TTC549 (cell line): ENCODE results near the gene AAMP.

Source experiments
- FAIRE-seq: peaks from 2 replicates; lab custom pipeline; 2012; peaks lifted over from hg19 to GRCh38; lab: Jason Lieb, UNC

AAMP gene

GRCh38 chr2:218259099-218259961 is 10.6 kb downstream of the AAMP start:
- FAIRE-seq = no peak

DNA sequence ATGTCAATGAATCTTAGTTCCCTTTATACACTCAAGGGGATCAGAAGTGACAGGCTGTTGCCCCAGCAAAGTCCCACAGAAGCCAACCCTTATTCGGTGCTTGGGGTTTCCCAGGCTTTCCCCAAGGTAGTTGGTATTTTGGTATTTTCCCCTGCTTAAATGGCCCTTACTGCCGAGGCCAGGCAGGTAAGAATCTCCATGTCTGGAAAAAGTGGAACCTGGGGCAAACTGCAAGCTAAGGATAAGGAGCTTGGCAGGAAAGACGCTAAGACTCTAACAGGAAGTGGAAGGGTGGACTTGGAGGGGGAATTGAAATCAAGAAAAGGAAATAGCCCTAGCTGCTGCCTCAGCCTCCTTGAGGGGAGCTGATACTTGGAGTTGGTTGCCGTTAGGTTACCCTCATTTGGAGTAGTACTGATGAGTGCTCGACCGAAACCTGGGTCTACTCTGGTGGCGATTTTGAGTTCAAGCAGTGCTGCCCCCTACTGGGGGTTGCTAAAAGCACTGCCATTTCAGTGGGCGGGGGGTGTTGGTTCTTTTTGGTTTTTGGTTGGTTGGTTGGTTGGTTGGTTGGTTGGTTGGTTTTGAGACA is 12.5 kb downstream of the AAMP start:
- FAIRE-seq = no peak

DNA sequence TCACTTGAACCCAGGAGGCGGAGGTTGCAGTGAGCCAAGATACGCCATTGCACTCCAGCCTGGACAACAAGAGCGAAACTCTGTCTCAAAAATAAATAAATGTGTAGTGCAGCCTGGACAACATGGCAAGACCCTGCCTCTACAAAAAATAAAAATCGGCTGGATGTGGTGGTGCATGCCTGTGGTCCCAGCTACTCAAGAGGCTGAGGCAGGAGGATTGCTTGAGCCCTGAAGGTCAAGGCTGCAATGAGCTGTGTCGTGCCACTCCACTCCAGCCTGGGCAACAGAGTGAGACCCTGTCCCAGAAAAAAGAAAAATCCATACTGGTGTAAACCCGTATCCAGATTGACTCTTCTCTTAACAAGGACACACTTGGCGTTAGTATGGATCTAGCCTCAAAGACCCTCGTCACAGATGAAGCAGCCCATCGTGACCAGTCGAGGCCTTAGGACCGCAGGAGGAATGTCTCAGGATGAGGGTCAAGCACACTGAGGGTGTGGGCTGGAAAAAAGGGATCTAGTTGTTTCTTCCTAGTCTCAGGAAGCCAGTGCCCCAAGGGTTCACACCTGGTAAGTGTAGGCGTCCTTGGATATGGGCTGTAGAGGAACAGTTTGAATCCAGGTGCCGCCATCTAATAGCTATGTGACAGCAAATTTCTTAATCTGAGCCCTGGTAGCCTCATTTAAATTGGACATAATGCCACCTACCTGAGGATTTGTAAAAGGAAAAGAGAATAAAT is 13.2 kb downstream of the AAMP start:
- FAIRE-seq = no peak

GRCh38 chr2:218255446-218255845 is 14.5 kb downstream of the AAMP start:
- no peak for FAIRE-seq

- FAIRE-seq = no peak
These were observed 16.7 kb downstream of the AAMP start for GRCh38 chr2:218253232-218253625.

GRCh38 chr2:218252509-218253231 is 17.3 kb downstream of the AAMP start:
- no peak for FAIRE-seq

DNA sequence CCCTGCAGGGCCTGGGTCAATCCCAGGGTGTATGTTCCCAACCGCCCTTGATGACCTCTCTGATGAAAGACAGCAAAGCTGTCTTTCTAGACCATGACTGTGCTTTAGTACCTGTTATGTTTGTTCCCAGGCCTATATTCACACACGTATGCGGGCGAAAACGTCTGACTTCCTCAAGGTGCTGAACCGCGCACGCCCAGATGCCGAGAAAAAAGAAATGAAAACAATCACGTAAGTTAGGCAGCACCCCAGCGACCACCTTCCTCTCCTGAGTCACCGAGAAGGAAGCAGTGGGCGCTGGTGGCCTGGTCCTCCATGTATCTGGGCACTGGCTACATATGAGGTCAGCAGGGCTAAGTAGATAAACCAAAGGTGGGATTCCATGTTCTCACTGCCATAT is 20.2 kb downstream of the AAMP start:
- no peak for FAIRE-seq

- no peak for FAIRE-seq
These were observed 24.7 kb downstream of the AAMP start for GRCh38 chr2:218245214-218245613.

DNA sequence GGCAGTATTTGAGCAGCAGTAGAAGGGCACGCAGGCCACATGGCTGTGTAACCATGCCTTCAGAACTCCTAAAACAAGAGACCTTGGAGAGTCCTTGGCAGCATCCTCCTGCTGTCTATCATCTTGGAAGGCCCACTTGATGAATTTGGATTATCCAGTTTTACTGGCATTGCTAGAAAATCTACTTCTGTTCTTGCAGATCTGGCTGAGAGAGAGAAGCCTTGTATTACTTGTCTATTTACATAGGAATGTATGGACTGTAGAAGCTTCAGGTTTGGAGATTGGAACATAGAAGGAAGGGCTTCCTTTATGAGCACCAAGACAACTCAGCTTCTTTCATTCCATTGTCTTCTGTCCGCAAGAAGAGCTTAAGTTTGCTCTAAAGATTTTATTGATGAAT is 25.3 kb downstream of the AAMP start:
- no peak for FAIRE-seq

GRCh38 chr2:218244204-218244603 is 25.7 kb downstream of the AAMP start:
- FAIRE-seq = no peak

DNA sequence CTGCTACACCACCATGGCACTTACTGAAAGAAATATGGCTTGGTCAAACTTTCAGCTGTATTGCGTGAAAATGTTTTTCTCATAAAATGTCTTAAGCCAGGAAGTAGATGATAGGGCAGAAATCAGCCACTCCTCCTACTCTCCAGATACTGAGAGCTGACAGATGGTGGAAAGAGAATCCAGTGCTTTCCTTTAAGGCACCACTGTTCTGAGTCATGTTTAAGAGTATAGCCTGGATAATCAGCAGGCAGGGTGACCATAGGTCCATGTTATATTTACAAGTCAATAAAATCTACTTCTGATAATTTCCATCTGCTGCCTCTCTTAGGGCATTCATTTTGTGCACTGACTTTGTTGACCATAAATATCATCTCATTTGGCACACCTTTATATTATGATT is 31.1 kb downstream of the AAMP start:
- FAIRE-seq = no peak

DNA sequence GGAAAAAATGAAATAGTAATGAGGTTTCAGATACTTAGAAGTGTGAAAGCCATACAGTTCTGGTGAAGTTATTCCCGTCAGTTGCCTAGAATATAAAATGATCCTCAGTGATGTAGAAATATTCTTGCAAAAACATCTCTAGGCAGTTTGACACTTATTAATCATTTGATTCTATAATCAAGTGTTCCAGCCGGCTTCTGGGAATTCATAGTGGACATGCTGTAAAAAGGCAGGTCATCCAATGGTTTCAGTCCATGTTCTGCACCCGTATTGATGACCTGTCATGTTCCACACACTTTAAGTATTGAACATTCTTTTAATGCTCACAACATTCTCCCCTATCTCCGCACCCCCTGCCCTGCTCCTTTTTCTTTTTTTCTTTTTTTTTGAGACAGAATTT is 33.1 kb downstream of the AAMP start:
- FAIRE-seq = no peak

DNA sequence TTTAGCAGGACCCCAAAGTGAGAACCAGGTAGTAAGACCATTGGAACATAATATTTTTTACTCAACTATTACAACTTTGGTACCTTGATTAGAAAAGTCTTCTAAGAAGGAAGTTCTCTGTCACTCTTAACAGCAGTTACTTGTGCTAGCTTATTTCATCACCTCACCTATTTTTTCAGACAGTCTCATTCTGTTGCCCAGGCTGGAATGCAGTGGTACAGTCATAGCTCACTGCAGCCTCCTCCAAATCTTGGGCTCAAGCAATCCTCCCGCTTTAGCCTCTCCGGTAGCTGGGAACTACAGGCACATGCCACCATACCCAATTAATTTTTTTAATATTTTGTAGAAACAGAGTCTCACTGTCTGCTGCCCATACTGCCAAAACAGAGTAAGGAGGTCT is 34.9 kb downstream of the AAMP start:
- FAIRE-seq = no peak

GRCh38 chr2:218234521-218234920 is 35.4 kb downstream of the AAMP start:
- no peak for FAIRE-seq

GRCh38 chr2:218233543-218233942 is 36.4 kb downstream of the AAMP start:
- FAIRE-seq = no peak

DNA sequence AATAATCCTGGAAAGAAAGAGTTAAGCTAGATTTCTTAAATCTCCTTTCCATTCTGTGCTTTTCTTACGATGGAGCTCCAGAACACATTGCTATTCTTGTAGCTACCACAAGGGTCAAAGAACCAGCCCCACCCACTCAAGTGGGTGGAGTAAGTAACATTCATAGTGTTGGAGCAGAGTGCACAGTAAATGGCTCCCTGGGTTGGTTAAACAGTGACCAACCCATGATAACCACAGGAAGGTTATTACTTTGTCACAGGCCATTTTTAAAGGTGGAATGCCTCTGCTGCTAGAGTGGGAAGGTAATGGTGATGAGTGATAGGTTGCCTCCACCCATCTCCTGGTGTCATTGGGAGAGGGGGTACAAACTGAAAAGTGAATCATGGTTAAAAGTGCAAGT is 39.1 kb downstream of the AAMP start:
- no peak for FAIRE-seq

- FAIRE-seq = no peak
These were observed 40.1 kb downstream of the AAMP start for GRCh38 chr2:218229851-218230250.

DNA sequence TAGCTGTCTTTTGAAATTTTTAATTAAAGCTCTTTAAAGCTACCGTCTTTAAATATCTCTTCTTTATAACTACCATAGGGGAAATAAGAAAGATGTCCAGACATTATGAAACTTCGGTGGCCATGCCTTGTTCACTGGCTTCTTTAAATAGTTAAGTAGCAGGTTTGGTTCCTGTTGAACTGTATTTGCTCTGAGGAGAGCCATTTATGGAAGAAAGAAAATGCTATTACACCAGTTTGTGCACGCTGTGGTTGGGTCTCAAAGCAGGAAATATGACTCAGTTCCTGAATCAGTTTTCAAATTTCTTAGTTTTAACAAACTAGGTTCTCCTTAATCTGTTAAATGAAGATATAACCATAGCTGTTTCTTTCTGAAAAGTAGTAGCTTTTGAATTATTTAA is 40.7 kb downstream of the AAMP start:
- FAIRE-seq = no peak

GRCh38 chr2:218228366-218229090 is 41.4 kb downstream of the AAMP start:
- FAIRE-seq = no peak

- no peak for FAIRE-seq
These were observed 43.0 kb downstream of the AAMP start for GRCh38 chr2:218226903-218227302.

DNA sequence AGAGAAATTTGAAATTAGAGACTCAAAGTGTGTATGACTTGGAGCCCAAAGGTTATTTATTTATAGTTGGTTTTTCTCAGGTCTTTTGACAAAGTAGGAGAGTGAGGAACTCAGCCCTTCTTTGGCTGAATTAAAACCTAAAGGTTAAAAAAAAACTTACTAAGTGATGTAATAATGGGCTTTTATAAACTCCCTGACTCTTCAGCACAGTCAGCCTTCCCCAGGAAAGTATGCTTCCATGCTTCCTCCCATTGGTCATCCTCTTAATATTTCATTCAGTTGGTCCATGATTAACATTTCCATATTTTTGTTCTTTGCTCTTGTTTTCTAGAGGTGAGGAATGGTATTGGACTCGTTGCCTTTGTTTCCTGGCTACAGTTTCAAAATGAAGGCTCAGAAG is 45.8 kb downstream of the AAMP start:
- FAIRE-seq = no peak

- FAIRE-seq = no peak
These were observed 46.9 kb downstream of the AAMP start for GRCh38 chr2:218223046-218223445.
